GM12878 (cell line): Measurements from ENCODE around the gene SRSF12. TPM values are rescaled to one million over a fixed set of nuclear protein-coding genes. Genes with fewer than 3 reads are reported as not detected.

Experiments
- ATAC-seq: fragments of 200-7000 bp; cut with Tn5 transposase; 3 replicates; pipeline ENCODE4 v1.9.1; 2020; ENCODE audit warnings: mild to moderate bottlenecking, moderate library complexity
- BruUV-seq: library from RNA; stranded (reverse); fragments of 400-500 nt; replicated peaks from 2 replicates; lab custom pipeline; 2021; lab: Mats Ljungman, UMichigan
- CTCF ChIA-PET: fragments of 300-600 bp; sonication (Branson Sonifier 250); formaldehyde crosslinking; extraction: SDS; loops from one replicate; lab custom pipeline; 2021; ENCODE audit warnings: inconsistent platforms; lab: Yijun Ruan, JAX
- POLR2A ChIA-PET: fragments of 350-600 bp; formaldehyde crosslinking; extraction: SDS; loops from one replicate; lab custom pipeline; 2021; ENCODE audit warnings: inconsistent platforms; lab: Charles Lee
- RAD21 ChIA-PET: fragments of 300-600 bp; sonication (Branson Sonifier 250); formaldehyde crosslinking; loops from one replicate; lab custom pipeline; 2023; ENCODE audit warnings: antibody characterized with exemption; ENCODE audit not compliant: unreplicated experiment; lab: Charles Lee
- SMC1A ChIA-PET: fragments of 300-600 bp; sonication (Branson Sonifier 250); formaldehyde crosslinking; loops from one replicate; lab custom pipeline; 2023; ENCODE audit not compliant: unreplicated experiment, uncharacterized antibody; lab: Charles Lee
- DNase-seq: peaks from one replicate; pipeline ENCODE4 v3.0.0-alpha.2; 2011; ENCODE audit warnings: low read depth, low spot score
- FAIRE-seq: peaks from 3 replicates; lab custom pipeline; 2011; peaks lifted over from hg19 to GRCh38; lab: Jason Lieb, UNC
- H2AFZ ChIP-seq: 2 replicates; pipeline ENCODE4 v1.6.0; 2011; ENCODE audit warnings: low read depth, low read length, control low read depth; ENCODE audit not compliant: control insufficient read depth
- H3K27ac ChIP-seq: 2 replicates; pipeline ENCODE4 v1.5.1; 2011; ENCODE audit warnings: control low read depth; ENCODE audit not compliant: control insufficient read depth, insufficient read depth
- H3K27me3 ChIP-seq, 2 experiments: replicated peaks in 1 of 2; 2 replicates each; pipeline versions ENCODE4 v1.6.0 to v1.6.1; 2011; ENCODE audit warnings: low read length in 1 of 2; ENCODE audit not compliant: control insufficient read depth in 2 of 2, insufficient read depth in 2 of 2
- H3K36me3 ChIP-seq, 2 experiments: 2 replicates each; pipeline ENCODE4 v1.5.1; 2011; ENCODE audit warnings: low read length in 1 of 2; ENCODE audit not compliant: control insufficient read depth in 2 of 2, insufficient read depth in 2 of 2
- H3K4me1 ChIP-seq: 2 replicates; pipeline ENCODE4 v1.6.1; 2011; ENCODE audit warnings: mild to moderate bottlenecking, low read length, moderate library complexity, mixed read lengths; ENCODE audit not compliant: control insufficient read depth, insufficient read depth
- H3K4me2 ChIP-seq: 2 replicates; pipeline ENCODE4 v1.6.0; 2011; ENCODE audit warnings: control low read depth; ENCODE audit not compliant: control insufficient read depth, insufficient read depth
- H3K4me3 ChIP-seq: fragments of 200-600 bp; sonication (generic); 2 replicates; pipeline ENCODE4 v1.5.1; 2016
- H3K79me2 ChIP-seq: 2 replicates; pipeline ENCODE4 v1.6.0; 2011; ENCODE audit warnings: low read length; ENCODE audit not compliant: control insufficient read depth, insufficient read depth
- H3K9ac ChIP-seq: 2 replicates; pipeline ENCODE4 v1.8.0; 2011; ENCODE audit warnings: low read length, control low read depth, mixed read lengths; ENCODE audit not compliant: control insufficient read depth, insufficient read depth
- H3K9me3 ChIP-seq: replicated peaks from 3 replicates; pipeline ENCODE4 v1.5.1; 2011; ENCODE audit warnings: mild to moderate bottlenecking, low read length; ENCODE audit not compliant: control insufficient read depth, insufficient read depth
- H4K20me1 ChIP-seq: 2 replicates; pipeline ENCODE4 v1.6.0; 2011; ENCODE audit not compliant: control insufficient read depth, insufficient read depth
- ASH2L ChIP-seq: fragments of 300-600, 200-600 bp; sonication (generic); IDR thresholded peaks from 2 replicates; pipeline ENCODE4 v1.6.1; 2017; ENCODE audit warnings: low read depth, mild to moderate bottlenecking, borderline replicate concordance
- BACH1 ChIP-seq: fragments of 450-650 bp; IDR thresholded peaks from 2 replicates; pipeline ENCODE4 v1.6.1; 2017; ENCODE audit warnings: mild to moderate bottlenecking, borderline replicate concordance
- CBFB ChIP-seq: IDR thresholded peaks from 2 replicates; pipeline ENCODE4 v1.6.1; 2016; ENCODE audit warnings: antibody characterized with exemption, low read depth
- CEBPZ ChIP-seq: fragments of 150-350 bp; IDR thresholded peaks from 2 replicates; pipeline ENCODE4 v1.6.1; 2016; ENCODE audit warnings: low read depth, low read length
- CUX1 ChIP-seq: IDR thresholded peaks from 2 replicates; pipeline ENCODE4 v1.6.1; 2012; ENCODE audit warnings: improper control_type of control experiment, low read depth, low read length; ENCODE audit not compliant: insufficient replicate concordance
- JUNB ChIP-seq: IDR thresholded peaks from 2 replicates; pipeline ENCODE4 v1.6.1; 2016; ENCODE audit warnings: antibody characterized with exemption, mild to moderate bottlenecking
- KAT2A ChIP-seq: conservative IDR thresholded peaks from 2 replicates; pipeline ENCODE4 v1.6.1; 2011; ENCODE audit warnings: low read depth, low read length; ENCODE audit not compliant: control insufficient read depth
- NFYA ChIP-seq: IDR thresholded peaks from 2 replicates; pipeline ENCODE4 v1.6.1; 2011; ENCODE audit warnings: low read depth, mild to moderate bottlenecking, low read length, improper control_type of control experiment, borderline replicate concordance
- ZNF24 ChIP-seq: fragments of 450-650 bp; IDR thresholded peaks from 2 replicates; pipeline ENCODE4 v1.6.1; 2017; ENCODE audit warnings: antibody characterized with exemption, mild to moderate bottlenecking
- WGBS: methylation state at CpG from one replicate; pipeline ENCODE4 v1.1.6; 2016; ENCODE audit warnings: low lambda C conversion rate; ENCODE audit not compliant: insufficient replicate concordance, insufficient coverage; ENCODE audit errors: missing lambda C conversion rate; 5-methylcytosine and 5-hydroxymethylcytosine counted together
- in situ Hi-C: fragments of 300-500 bp; cut with MboI; formaldehyde crosslinking; loops from 9 replicates; pipeline ENCODE4 v1.14.3; 2018; ENCODE audit warnings: mixed read lengths
- intact Hi-C: fragments of 100-400 bp; cut with micrococcal nuclease; formaldehyde crosslinking; loops from one replicate; pipeline ENCODE4 v1.14.2; 2022; ENCODE audit not compliant: unreplicated experiment
- polyA plus RNA-seq, 11 experiments: library from polyadenylated mRNA; depleted of rRNA in 4 of 11; unstranded in 6 of 11; stranded (reverse) in 5 of 11; fragments of >200 nt; fragmentation: Nextera tagmentation in 4 of 11; fragmentation: Illumina TruSeq in 1 of 11; extraction: Ambion mirVana in 4 of 11; extraction: Trizol in 1 of 11; gene quantifications; 1 replicate in 1 of 11; 2 replicates in 10 of 11; pipeline versions ENCODE4 v1.2.1 to v1.2.3, GENCODE V29; 2011 to 2016; ENCODE audit warnings: inconsistent platforms in 2 of 11, missing spikeins in 2 of 11, low read depth in 1 of 11
- total RNA-seq, 4 experiments: library from RNA; depleted of rRNA in 3 of 4; stranded (reverse); fragments of >200 nt in 3 of 4; fragmentation: Illumina TruSeq in 1 of 4; extraction: Trizol in 1 of 4; gene quantifications; 2 replicates each; pipeline versions ENCODE4 v1.2.1 to v1.2.3, GENCODE V29; 2013 to 2021

Gene SRSF12
- total and polyA plus RNA-seq, 10 of the 15 experiments (the other 5 are each of a cell fraction or from before 2014, with no cell fraction given), result 0.03 to 0.23 TPM; not detected in 8

- DNase-seq, result no peak
- intact Hi-C loops (no loop called here), in situ Hi-C loops (no loop called here)
- BruUV-seq, result no TSS peak
- CTCF ChIA-PET, result interaction anchor here (1.4 kb wide), 1 partner anchor 12 kb away, joined by 3 read pairs; no protein-coding TSS in a partner anchor
- SMC1A ChIA-PET, result interaction anchor here (0.7 kb wide), 1 partner anchor 27 kb away, joined by 3 read pairs; no protein-coding TSS in a partner anchor
- no peak for ATAC-seq
- Histone ChIP-seq H3K4me1 (no peaks in the 10 kb centered on the region), H4K20me1 (no peaks in the 10 kb centered on the region), H3K79me2 (no peaks in the 10 kb centered on the region), H3K9ac (no peak overlapping the region), H3K4me3 (no peak overlapping the region), H3K36me3 (no peaks in the 10 kb centered on the region), H2AFZ (no peak overlapping the region), H3K4me2 (no peak overlapping the region), H3K9me3 (no peaks in the 10 kb centered on the region), H3K27ac (no peak overlapping the region), H3K27me3 (no peaks in the 10 kb centered on the region)
- RAD21 ChIA-PET, result no interaction called here
- 91% methylated on average over 12 of the region's 12 CpGs for WGBS
- FAIRE-seq, result no peak
- POLR2A ChIA-PET, result no interaction called here
- TF ChIP-seq JUNB (no peak), KAT2A (no peak), CEBPZ (no peak), ZNF24 (no peak), CUX1 (no peak), BACH1 (no peak), ASH2L (no peak), NFYA (no peak), CBFB (no peak)
Observed at GRCh38 chr6:89059227-89059626, 58.6 kb downstream of the SRSF12 start.
